ENCODE results near the gene THADA.

The THADA gene

DNA sequence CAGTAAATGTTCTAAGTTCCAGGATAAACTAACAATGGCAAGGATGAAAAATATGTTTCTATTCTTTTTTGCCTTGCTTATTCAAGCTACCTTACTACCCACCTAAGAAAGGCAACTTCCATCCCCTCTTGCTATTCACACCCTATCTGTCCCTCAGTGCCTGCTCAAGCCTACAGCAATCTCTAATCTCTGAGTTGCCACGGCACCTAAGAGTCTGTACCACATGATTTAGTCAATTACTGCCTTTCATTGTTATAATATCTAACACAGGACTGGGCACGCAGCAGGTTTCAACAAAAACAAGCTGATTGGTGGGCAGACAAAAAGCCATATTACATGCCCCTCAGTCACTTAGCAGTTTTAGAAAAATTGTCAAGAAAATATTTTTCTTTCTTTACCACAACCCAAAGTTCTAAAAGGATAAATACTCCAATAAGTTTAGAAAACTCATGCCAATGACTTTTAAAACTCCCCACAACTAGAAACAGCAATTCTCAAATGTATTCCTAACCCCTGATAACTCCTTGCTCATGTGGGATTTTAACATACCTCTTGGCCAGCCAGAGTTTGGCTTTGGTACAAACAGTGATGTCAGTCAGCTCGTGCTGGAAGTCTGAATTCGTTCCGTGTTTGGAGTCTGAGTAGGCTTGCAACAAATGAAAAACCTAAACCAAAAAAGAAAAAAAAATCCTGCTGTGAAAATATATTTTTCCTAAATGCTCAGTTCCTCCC, 252.1 kb downstream of the THADA start:
- DNase-seq = no peak

DNA sequence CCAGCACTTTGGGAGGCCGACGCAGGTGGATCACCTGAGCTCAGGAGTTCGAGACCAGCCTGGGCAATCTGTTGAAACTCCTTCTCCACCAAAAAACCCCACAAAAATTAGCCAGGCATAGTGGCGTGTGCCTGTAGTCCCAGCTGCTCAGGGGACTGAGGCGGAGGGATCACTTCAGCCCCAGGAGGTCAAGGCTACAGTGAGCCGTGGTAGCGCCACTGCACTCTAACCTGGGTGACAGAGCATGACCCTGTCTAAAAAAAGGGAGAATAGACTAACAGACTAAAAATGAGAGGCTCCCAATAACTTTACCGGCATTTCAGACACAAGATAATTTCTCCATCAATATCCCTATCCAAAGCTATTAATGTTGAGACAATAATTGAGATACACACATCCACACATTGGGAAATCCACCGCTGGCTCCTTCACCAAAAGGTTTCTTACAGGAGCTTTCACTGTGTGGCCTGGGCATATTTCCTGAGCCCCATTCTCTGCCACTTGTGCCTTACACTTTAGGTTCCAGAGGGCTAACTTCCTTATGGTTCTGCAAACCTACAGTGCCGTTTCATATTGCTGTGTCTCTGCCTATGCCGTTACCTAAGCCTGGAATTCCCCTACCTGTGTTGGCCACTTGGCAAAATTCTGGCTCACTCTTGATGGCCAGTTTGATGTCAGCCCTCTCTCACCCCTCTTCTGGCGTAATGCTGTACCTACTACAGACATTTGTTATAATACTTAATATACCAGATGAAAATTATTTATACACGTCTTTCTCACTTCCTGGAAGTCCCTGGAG, 253.7 kb downstream of the THADA start:
- no peak for DNase-seq

DNA sequence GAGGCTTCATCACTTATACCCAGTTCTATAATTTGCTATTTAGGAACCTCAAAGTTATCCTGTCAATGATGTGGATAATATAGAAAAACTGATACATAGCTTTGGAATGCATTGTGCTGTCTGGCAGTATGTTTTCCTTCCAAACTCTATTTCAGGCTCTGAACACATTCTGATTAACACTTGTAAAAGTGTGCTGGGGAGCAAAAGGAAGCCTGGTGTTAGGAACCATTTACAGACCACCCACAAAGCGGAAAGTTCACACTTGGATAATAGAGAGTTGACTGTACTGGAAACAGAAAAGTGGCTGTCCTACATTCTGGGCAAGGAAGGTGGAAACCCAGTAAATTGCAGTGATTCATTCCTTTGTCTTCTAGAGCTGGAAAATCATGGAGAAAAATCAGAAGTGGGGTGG, 254.9 kb downstream of the THADA start:
- DNase-seq = no peak

DNA sequence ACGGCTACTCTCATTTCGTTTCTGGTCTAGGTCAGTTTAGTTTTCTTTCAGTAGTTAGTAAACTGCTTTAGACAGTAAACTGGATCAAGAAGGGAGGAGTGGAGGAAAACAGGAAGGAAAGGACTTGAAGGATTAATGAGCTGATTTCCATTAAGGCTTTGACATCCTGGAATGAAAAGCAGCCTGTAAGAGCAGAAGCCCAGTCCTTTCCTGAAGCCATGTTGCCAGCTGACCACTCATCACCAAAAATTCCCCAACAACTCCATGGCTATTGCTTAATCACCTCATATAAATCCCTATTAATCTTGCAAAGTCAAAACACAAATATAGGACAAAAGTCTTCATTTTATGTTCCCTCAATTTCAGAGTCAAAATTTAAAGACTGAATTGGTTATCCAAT, 255.8 kb downstream of the THADA start:
- no peak for DNase-seq

DNA sequence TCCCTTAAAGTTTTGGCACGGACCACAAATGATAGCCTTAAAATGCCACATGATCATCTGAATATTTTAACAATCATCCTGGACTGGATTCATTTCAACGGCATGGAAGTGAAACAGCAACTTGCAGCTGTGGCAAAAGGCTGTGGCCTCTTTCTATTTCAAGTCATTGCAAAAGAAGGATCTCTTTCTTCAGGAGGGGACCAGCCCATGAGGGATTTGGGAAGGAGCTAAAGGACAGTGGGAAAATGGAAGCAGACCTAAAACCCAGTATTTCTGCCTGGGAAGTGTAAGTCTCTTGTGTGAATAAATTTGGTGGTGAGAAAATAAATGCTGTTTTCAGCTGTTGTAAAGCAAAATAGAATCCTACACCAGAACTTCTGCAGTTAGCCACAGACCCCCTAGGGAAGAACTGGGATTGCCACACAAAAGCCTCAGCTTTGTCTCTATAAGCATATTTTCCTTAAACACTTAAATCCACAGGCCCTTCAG, 262.1 kb downstream of the THADA start:
- no peak for DNase-seq

DNA sequence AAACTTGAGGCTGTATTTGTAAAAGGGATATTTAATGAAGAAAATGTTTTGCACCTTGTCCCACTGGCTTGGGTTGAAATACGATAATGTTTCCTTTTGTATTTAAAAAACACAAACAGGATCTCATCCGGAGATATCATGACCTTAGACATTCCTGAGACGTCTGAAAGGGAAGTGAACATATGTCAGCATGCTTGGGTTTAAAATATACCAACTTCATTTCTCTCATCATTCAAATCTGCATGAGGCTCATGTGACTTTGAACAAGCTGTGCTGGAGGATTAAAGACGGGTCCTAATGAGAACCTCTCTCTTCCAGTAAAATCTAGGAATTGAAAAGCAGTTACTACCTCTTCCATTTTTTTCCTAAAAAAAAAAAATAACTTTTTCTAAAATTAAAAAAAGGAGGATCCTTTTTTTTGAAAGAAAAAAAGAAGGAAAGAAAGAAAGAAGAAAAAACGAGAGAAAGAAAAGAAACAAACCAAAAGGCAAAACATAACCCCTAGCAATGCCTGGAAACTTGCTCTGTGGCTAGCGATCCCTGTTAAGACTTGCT, 262.7 kb downstream of the THADA start:
- no peak for DNase-seq

DNA sequence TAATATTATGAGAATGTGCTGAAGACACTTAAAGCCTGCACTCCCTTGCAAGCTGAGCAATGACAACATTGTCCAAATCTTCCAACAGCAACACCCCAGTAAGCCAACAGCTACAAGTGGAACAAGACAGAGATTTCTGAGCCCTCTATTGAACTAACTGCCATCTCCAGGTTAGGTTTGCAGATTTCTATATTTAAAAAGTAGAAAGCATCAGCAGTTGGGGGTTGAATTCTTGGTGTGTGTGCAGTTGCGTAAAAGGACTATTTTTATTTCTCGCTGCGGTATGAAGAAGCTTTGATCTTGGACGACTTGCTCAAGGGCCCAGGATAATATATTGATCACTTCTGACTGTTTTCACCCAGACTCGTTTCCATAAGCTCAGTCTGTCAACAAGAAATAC, 263.2 kb downstream of the THADA start:
- DNase-seq = no peak

DNA sequence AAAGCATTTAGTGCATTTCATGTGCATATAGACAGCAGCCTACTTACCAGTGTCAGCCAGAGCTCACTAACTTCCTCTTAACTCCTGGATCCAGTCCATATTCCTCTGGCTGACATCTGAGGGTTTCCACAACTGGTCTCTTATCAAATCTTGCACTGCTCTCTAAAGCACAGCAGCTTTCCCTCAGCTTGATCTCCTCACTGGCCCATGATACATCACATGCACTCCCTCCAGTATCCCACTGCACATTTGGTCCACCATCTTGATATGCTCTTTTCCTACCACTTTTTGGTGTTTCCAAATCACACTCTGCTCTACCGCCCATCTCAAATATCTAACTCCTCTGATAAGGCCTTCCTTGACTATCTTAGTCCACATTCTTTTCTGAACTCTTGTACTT, 264.4 kb downstream of the THADA start:
- no peak for DNase-seq

DNA sequence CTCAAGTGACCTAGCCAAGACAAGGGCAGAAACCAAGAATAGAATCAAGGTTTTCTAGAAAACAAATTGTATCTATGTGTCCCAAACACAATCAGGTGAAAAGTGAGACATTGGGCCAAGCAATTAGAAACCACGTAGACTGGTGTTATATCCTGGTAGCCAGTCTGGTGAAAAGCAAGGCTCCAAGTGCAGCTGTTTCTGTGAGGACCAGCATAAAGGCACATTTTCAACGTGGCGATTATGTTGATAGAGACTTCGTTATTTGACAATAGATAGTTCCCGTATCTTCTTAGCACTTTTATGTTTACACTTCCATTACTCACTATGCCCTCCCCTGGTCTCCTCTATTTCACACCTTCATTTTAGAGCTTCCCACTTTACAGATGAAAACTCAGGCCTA, 266.2 kb downstream of the THADA start:
- DNase-seq = no peak

DNA sequence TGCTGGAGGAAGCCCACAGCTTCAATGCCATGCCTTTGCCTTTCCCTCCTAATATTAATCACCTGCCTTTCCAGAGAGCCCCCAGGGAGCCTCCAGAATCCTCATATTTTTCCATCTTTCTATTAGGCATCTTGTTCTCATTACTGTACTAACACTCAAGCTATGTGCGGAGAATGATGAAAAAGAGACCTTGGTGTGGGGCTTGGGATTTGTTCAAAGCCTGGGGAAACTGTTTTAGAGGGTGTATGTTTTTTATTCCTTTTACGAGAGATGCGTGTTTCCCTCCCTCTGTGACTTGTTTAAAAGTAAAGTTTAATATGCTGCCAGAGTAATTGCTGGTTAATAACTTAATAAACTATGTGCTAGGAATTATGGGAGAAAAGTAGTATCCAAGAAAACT, 267.0 kb downstream of the THADA start:
- no peak for DNase-seq

DNA sequence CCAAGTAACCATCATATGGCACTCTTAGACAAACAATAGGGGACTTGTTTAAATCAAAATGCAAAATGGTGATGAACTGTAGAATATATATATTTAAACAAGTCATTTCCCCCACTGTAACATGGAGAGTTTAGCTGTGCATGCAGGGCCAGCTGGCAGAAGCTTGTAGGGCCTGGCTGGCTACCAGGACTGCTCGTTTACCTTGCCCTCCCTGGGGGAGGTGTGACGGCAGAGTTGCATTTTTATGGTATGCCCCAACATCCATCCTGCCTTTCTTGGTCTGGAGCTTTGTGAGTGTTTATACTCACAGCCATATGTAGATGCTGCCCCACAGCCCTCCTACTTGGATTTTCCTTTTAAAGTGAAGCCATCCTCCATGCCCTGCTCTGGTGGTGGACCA, 267.7 kb downstream of the THADA start:
- DNase-seq = no peak

DNA sequence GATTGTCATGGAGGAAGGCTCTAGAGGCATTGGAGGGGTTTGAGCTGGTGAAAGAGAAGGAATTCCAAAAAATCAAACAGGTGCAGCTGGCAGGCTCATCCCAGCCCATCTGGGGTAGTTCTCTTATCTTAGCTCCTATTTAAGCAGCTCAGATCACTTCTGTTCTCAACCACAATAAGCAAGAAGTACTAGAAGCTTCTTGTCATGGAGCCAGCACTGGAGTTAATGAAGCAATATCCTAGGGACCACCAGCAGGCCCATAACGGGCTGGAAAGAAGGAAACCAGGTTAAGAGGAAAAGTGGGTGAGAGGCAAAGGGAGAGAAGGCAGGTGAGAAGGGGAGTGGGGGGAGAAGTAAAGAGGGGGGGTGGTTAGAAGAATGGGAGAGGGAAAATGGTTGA, 268.7 kb downstream of the THADA start:
- DNase-seq = no peak

DNA sequence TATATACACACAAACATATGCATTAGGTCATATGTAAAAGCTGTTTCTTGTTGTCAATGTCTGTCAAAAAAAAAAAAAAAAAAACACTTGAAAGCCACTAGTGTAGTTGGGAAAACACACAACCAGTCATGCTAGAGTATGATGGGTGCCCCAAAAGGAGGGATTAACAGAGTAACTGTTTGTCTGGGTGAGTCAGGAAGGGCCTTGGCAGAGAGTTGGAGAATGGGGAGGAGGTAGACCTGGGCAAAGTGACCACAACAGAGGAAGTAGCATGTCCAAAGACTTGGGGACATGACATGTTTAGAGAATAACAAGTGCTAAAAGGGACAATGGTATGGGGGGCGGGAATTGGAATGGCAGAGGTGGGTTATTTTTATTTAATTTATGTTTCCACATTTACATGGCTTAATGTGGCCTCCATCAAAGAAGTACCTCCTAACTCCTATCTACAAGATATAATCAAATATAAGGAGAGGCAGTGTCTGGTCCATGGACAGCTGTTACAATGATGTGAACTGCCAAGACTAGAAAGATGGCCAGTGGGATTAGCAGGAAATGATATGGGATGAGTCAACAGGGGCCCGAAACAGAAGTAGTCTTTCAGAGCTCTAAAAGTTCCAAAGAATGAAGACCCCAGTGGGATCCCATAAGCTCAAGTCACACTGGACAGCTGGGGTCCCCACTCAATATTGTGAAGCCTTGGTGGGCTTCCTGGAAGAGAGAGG, 269.6 kb downstream of the THADA start:
- no peak for DNase-seq

DNA sequence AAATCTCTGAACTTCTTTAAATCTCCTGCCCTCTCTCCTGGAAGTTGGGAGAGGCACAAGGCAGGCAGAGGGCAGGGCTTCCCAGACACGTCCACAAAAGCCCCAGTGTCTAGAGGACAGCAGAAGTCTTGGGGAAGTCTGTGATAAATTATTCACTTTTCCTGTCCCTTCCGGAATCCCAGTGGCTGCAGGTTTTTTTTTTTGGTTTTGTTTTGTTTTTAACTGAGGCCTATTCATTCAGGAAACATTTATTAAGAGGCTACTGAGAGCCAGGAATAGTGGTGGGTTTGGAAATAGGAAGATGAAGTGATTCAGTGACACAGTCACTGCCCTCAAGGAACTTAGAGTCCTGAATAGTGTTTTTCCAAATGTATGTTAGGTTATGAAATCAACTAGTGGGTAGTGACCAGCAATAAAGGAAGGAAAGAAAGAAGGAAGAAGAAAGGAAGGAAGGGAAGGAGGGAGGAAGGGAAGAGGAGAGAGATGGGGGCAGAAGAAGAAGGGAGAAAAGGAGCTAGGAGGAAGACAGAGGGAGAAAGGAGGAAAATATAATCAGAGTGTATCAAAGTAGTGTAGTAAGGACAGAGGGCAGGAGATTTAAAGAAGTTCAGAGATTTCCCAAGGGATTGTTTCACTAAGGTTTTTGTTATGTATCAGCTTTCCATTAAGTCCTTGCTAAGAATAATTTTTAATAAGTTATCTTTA, 270.6 kb downstream of the THADA start:
- DNase-seq = no peak

DNA sequence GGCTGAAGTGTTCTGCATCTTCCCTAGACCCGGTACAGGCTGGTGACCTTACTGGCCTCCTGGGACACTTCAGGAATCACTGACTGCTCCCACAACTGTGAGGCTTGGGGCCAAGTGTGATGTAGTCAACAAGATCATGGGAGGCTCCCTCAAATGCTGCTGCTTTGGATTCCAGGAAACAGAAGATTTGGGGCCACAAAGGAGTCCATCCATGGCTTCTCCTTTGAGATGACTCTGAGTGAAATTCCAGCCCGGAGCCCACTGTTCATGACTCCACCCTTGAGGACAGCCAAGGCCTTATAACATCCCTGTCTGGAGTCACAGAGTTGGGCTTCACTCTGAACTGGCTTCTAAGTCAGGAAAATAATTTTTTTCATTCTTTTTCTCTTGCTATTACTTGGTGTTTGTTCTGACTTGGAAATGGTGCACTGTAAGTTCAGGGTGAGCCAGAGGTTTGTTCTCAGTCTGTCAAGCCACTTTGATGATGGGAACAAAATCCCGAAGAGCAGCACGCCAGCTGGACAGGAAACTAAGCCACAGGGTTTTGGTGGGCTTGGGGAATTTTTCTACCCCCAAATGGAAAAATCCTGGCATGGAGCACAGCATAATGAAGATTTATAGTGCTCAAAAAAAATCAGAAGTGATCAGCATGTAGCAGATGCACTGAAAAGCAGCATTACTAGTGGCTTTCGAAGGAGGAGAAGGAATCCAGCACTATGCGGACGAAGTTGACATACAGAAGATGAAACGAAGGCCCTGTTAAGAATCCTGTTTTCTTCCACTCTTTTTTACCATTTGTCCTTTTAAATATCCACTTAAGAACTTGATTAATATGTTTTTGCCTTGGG, 271.4 kb downstream of the THADA start:
- DNase-seq = no peak

DNA sequence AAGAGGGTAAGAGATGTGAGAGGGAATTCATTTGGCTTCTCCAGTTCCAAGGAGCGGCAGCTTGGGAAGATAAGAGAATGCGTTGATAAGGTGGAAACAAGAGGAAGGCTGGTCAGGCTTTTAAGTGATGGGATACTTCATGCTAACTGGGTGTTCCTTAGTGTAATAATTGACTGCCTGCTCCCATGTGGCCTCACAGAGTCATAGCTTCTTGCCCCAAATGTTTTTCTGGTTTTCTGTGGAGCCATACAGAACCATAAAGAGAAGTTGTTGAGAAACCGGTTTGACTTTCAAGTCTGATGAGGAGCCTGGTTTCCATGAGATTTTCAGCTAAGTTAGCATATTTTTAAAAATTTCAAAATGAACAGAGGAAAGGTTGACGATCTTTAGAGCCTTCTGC, 272.0 kb downstream of the THADA start:
- DNase-seq = no peak

DNA sequence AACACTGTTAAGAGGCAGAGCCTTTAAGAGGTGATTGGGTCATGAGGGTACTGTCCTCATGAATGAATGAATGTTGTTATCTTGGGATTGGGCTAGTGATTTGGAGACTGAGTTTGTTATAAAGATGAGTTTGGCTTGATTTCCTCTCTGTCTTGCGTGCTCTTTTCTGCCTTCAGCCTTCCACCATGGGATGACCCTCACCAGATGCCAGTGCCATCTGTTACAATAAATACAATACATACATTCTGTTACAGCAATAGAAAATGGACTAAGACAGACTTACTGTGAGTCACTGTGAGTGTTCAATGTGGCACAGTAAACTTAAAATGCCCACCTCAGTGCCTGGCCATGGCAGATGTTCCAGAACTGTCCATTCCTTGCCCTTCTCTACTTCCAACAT, 274.4 kb downstream of the THADA start:
- no peak for DNase-seq

DNA sequence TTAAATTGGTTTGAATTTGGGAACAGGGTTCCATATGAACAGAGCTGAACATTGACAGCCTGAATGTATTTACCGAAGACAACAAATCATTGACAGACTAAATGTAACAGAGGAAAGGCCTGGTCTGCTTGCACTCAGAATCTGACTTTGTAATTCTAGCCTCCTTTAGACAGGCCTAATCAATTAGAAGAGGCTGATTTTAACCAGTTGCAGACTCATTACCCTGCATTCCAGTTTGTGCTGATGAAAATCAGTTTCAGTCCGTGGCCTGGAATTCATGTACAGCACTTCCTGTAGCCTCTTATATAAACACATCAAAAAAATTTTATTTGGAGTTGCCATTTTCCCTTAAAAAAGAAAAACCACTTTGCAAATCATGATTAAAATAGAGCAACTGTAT, 276.3 kb downstream of the THADA start:
- DNase-seq = no peak

DNA sequence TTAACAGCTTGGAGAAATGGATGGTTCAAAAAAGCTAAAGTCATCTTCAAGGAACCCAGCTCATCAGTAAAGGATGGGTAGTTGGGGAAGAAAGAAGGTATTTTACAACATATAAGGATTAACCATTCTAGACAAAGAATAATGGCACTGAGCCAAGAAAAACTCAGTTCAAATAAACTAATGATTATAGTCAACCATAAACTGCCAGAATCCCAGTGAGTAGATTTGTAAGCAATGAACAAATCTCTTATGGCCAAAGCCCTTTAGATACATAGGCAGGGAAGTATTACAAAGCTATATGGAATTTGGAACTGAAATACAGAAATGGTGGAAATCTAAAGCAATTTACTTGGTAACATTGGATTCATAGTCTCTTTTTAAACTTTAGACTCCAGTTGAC, 277.0 kb downstream of the THADA start:
- DNase-seq = no peak

DNA sequence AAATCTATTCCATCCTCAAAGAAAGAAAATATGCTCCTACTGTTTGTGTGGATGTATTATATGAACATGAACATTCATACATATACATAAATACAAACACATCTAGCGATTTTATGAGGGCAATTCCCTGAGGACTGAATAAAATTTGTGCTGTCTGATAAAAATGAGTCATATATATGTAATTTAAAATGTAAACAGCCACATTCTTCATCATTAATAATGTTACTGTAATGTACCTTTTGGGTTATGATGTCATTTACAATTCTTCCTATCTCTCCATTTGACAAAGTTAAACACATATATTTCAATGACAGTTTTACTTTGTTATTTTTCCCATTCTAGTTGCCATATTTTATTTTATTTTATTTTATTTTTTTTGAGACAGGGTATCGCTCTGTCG, 278.2 kb downstream of the THADA start:
- no peak for DNase-seq

DNA sequence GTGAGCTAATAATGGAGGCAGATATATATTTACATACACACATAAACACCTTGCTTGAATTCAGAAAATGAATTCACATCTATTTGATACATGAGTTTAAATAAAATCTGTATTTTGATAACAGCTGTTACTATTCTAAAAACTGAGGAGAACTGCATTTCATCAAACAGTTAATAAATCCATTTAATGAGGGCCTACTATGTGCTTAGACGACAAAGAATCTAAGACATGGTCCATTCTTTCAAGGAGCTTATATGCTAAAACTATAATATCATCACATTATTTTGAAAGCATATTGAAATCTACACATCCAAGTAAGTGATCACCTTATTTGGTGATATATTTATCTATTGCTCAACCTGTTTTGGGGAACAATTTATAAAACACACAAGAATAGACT, 278.6 kb downstream of the THADA start:
- no peak for DNase-seq

DNA sequence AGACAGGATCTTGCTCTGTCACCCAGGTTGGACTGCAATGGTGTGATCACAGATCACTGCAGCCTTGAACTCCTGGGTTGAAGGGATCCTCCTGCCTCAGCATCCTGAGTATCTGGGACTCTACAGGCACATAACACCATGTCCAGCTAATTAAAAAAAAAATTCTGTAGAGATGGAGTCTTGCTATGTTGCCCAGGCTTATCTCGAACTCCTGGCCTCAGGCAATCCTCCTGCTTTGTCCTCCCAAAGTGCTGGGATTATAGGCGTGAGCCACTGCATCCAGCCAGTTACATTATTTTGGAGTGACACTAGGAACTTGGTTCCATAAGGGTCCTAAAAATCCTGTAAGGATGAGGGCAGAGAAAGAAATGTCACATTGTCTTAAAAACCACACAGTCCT, 280.4 kb downstream of the THADA start:
- no peak for DNase-seq

All from activated naive CD4-positive, alpha-beta T cell treated with Interleukin-2 at 50 U/mL for 16 hours (primary cell).